Measurements from ENCODE around the gene DGCR6L. TPM values are rescaled to one million over a fixed set of nuclear protein-coding genes. Genes with fewer than 3 reads are reported as not detected.
"Not testable (repeated sequence)": the region's sequence is repeated elsewhere in the genome, so short reads cannot be mapped to it uniquely, and the experiment has no call there.

Gene DGCR6L
- total RNA-seq, 4 donors from 2014 or later = 62.5 to 123 (median 90.8) TPM

GRCh38 chr22:20284471-20285086 lies 35.3 kb downstream of the DGCR6L start:
- WGBS, 2 donors = 84 to 85% methylated on average over 12 to 13 of the region's 13 CpGs
- DNase-seq = no peak
- TF ChIP-seq CTCF (IDR thresholded peaks at IDR 0.05) = no peak
- TF ChIP-seq POLR2A (IDR thresholded peaks at IDR 0.05) = no peak
- Histone ChIP-seq H3K27ac (no peak overlapping the region), H3K27me3 (no peaks in the 10 kb centered on the region), H3K9me3 (no peaks in the 10 kb centered on the region), H3K4me3 (replicated peaks in 1 of 3) (no peak overlapping the region), H3K36me3 (no peaks in the 10 kb centered on the region), H3K4me1 (no peaks in the 10 kb centered on the region)
- intact Hi-C loops (cut with DNase I) = loop anchor here (2.0 to 10.0 kb wide), 2 partner anchors 128 to 310 kb away; no protein-coding TSS in a partner anchor

GRCh38 chr22:20283674-20284066 lies 36.2 kb downstream of the DGCR6L start:
- intact Hi-C loops (cut with DNase I) = loop anchor here (2.0 to 10.0 kb wide), 2 partner anchors 127 to 309 kb away; no protein-coding TSS in a partner anchor
- Histone ChIP-seq H3K9me3 (no peaks in the 10 kb centered on the region), H3K4me3 (replicated peaks in 1 of 3) (no peak overlapping the region), H3K27me3 (no peaks in the 10 kb centered on the region), H3K27ac (no peak overlapping the region), H3K4me1 (no peaks in the 10 kb centered on the region), H3K36me3 (no peaks in the 10 kb centered on the region)
- no peak for DNase-seq
- WGBS, 2 donors = 71 to 100% methylated on average over 3 to 4 of the region's 5 CpGs
- TF ChIP-seq POLR2A (IDR thresholded peaks at IDR 0.05) = no peak
- TF ChIP-seq CTCF (IDR thresholded peaks at IDR 0.05) = no peak

- intact Hi-C loops (cut with DNase I) = loop anchor here (10.0 kb wide), 1 partner anchor 308 kb away; no protein-coding TSS in a partner anchor
- no peaks in the 10 kb centered on the region for H3K27me3 ChIP-seq
- no peak for TF ChIP-seq CTCF (IDR thresholded peaks at IDR 0.05)
- TF ChIP-seq POLR2A (IDR thresholded peaks at IDR 0.05) = no peak
- H3K27ac ChIP-seq = no peak overlapping the region
- H3K9me3 ChIP-seq = no peaks in the 10 kb centered on the region
- no peak overlapping the region for H3K4me3 ChIP-seq (replicated peaks in 1 of 3)
- no peaks in the 10 kb centered on the region for H3K36me3 ChIP-seq
- 80 to 87% methylated on average over 9 to 12 of the region's 15 CpGs for WGBS, 2 donors
- no peaks in the 10 kb centered on the region for H3K4me1 ChIP-seq
- no peak for DNase-seq
Observed at GRCh38 chr22:20282901-20283673, 36.8 kb downstream of the DGCR6L start.

DNA sequence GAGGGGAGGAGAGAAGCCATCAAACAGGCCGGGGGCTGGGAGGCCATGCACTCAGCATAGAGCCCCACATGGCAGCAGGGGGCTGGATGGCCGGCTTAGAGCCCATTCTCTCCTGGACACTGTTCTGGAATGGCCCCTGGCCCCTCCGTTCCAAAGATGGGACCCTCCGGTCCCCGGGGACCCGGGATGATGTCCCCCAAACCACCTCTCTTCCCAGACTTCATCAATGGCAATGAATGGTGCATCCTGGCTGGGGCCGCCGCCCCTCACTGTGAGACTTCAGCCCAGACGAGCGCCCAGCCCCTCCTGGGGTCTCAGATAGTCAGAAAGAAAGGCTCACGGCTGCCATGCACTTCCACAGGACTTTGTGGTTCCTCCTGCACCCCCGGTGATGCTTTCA lies 38.0 kb downstream of the DGCR6L start:
- intact Hi-C loops (cut with DNase I) = loop anchor here (10.0 kb wide), 1 partner anchor 307 kb away; no protein-coding TSS in a partner anchor
- Histone ChIP-seq H3K36me3 (no peaks in the 10 kb centered on the region), H3K4me3 (replicated peaks in 1 of 3) (no peak overlapping the region), H3K27me3 (no peaks in the 10 kb centered on the region), H3K27ac (no peak overlapping the region), H3K9me3 (no peaks in the 10 kb centered on the region), H3K4me1 (no peaks in the 10 kb centered on the region)
- TF ChIP-seq POLR2A (IDR thresholded peaks at IDR 0.05) (no peak), CTCF (IDR thresholded peaks at IDR 0.05) (no peak)
- DNase-seq = no peak
- 85 to 88% methylated on average over 12 of the region's 12 CpGs for WGBS, 2 donors

GRCh38 chr22:20281473-20281872 lies 38.4 kb downstream of the DGCR6L start:
- not testable (repeated sequence) for DNase-seq; H3K36me3 ChIP-seq; H3K4me1 ChIP-seq; H3K4me3 ChIP-seq (replicated peaks in 1 of 3); H3K9me3 ChIP-seq; H3K27me3 ChIP-seq; H3K27ac ChIP-seq
- WGBS, 2 donors = 70 to 80% methylated on average over 8 to 9 of the region's 9 CpGs
- intact Hi-C loops (cut with DNase I) = loop anchor here (10.0 kb wide), 1 partner anchor 307 kb away; no protein-coding TSS in a partner anchor

All from thyroid gland (tissue), 4 donors.